Brain pericyte (primary cell): ENCODE measurements around the gene C5orf58.

Experiments used
- DNase-seq: peaks from one replicate; pipeline ENCODE4 v3.0.0-alpha.2; 2012; ENCODE audit warnings: low read depth, low spot score

C5orf58 gene

DNA sequence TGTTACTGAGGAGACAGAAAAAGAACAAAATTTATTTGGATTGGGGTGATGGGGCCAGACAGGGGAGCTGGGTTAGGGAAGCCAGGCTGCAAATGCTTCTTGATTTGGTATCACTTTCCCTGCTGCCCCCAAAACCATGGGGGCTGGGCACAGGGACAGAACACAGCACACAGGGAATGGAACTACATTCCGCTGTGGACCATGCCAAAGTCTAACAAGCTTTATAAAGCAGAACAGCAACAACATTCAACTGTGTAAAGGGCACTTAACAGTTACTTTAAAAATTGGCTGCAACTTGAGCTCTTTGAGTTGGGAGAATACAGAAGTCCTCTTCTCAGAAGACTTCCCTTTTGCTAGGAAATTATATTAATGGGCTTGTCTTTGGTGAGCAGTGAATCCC lies 23.8 kb downstream of the C5orf58 start:
- DNase-seq = no peak

DNA sequence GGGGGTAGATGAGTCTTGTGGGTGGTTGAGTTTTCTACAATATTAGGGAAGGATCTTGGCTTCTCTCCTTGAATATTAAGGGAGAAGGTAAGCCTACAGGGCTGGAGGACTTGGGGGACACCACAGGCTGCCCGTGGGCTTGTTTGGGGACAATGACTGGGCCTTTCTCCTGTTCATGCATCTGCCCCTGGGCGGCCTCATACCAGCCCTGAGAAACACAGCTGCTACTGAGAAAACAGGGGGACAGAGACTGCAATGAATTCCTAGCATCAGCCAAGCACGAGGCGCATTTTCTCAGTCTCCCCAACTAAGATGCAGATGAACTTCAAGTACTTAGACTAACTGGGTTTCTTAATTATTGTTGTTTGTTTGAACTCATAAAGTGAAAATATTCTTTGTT lies 24.6 kb downstream of the C5orf58 start:
- DNase-seq = no peak

DNA sequence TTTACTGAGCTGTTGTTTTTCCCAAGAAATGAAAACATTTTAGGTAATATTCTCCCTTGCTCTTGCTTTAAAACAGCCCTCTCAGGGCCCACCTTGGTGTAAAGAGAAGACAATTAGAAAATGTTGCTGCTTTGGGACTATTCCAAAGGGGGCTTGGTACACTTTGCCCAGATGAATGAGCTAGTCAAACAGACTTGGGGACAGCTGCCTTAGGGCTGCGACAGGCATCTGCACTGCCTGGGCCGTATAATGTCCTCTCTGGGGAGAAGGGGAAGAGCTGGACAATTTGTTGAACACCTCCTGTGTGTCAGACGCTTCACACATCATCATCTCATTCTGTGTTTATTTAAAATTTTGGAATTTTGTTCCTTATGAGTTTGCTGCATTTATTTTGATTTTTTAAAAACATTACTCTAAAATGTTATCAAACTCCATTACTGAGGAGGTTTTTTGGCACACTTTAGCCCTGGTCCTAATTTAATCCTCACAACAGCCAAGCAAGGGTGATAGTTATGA lies 28.8 kb downstream of the C5orf58 start:
- no peak for DNase-seq

DNA sequence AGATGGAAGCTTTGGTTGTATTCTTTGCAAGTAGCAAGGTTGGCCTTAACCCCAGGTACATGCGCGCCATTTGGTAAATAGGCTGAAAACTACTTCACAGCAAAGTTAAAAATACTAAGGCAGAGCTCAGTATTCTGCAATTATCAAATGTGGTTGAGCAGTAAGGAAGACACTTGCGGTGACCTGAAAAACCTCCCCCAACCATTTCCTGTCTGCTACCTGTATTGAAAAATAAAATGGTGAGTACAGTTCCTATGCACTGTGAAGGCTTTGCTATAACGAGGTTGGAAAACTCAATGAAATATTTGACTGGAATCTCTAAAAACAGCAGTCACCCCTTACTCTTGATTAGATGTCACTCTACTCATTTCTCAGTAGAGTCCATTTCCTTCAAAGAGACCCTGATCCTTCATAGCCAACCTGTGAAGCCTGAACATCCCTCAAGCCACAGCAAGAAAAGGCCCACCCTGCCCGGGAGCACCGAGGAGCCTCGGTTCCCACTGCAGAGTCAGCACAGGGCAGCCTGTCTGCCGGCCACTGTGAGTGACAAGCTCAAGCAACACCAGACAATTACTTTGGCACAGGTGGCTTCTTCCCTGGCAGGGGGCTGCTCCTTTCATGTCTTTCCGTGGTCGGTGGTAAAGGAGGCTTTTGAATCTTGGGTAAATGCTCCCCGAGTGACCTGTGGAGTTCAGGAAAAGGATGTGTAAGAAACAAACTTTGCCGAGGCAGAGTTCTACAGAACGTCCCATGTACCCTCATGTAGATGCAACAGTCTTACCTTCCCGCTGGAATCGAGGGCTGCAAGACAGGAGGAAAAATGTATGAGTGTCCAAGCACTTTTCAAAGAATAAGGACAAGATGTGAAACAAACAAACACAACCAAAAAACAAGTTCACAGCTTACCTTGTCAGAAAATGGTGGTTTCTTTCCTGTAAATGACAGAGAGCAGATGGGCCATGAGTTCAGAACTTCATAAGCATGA lies 29.6 kb downstream of the C5orf58 start:
- no peak for DNase-seq

DNA sequence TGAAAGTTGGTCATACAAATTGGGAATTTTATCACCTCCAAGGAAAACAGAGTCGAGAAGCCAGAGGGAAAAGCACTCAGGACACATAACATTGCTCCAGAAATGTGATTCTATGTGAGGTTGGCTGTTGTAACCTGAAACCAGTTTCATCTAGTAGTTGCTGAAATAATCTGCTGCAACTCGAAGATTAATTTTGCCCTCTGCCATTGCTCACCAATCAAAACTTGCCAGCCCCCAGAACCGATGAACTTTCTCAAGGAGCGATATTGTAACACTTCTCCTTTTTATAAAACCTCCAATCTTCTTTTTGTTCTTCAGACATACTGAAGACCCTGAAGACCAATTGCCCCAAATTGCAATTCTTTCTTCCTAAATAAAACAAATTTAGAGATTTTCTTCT lies 31.1 kb downstream of the C5orf58 start:
- DNase-seq = no peak

DNA sequence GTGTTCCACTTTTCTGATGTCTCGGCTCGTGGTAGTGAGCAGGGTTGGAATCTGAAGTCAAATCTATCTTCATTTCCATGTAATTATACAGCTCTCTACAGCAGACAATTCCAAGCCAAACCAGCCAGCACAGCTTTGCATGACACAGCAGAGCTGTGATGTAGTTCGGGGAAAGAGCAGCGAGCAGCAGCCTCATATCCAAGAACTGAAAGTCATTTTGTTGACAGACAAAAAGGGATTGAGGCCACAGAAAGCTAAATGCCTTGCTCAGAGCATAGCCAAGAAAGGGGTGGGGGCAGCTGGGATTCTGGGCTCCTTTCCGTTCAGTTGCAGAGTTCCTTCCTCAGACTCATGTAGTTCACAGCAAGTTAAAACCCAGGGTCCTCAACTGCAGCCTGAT lies 32.7 kb downstream of the C5orf58 start:
- DNase-seq = no peak

DNA sequence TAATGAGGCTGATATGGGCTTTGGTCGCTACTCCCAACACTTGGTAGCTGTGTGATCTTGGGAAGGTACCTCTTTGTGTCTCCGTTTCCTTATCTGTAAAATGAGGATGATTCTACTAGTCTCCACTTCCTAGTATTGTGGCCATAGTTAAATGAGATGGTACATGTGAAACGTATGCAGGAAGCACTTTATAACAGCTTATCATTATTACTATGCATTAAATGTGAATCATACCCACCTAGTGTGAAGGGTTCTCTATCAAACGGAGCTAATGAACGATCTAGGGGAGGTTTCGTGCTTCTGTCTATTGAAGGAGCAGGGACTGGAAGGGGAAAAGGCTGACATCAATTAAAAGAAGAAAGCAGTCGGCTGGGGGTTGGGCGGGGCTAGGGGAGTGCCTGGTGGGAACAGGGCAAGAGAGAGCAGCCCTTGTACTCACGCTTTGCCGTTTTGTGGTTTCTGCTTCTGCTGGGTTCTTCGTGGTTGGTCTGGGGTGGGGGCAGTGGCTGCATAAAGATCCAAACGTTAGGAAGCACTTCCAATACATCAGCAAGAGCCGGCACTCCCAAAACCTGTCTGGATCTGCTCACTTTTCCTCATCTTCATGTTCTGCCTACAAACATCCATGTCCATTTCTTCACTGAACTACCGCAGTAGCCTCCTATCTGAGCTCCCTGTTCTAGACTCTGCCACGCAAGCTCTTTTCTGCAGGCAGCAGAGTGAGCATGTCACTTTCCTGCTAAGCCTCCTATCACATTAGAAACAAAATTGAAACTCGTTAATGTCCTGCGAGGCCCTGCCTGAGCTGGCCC lies 34.0 kb downstream of the C5orf58 start:
- no peak for DNase-seq

DNA sequence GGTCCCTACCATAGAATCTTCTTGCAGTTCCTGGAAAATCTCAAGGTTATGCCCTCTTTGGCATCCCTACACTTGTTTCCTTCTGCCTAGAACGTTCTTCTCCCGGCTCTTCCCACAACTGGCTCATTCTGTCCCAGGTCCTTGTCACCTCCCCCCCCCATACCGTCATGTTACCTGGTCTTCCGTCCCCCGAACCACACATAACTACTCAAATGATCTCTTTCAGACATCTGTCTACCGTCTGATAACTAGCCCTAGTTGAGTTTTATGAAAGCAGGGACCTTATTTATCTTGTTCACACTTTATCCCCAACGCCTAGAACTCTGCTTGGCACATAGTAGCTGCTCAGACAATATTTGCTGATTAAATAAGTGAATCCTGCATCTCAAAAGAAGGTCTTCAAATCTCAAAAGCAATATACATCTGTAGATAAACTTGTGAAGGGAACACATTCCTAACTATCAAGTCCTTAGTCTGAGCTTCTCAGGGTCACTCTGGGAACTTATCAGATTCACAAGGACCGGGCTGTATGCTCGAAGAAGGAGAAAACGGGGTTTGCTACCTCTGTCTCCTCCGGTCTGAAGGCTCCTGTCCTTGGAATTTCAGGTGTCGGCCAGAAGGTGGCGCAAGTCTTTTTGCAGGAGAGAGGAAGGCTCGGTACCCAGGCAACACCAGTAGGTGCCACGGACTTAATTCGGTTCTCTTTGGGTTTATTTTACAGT lies 34.8 kb downstream of the C5orf58 start:
- no peak for DNase-seq

DNA sequence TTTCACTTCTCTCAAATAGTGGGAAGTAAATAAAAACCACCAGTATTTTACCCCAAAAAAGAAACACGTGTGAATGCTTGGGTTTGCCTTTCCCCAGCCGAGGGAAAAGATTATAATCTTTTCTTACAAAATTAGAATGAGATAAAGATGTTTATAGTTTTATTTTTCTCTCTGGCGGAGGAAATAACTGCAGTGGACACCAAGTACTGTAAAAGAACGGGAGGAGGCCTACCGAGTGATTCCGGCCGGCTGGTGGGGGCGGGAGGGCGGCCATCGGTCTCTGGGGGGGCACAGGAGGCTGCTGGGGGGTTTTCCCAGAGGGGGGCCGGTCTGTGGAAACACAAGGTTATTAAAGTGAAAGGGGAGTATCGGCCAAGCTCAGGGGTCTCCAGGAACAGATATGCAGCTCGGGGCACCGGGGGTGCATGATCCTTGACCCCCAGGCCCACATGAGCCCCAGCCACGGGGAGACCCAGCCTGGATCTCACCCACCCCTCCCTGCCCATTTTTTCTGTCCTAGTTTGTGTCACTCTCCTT lies 35.4 kb downstream of the C5orf58 start:
- DNase-seq = no peak

DNA sequence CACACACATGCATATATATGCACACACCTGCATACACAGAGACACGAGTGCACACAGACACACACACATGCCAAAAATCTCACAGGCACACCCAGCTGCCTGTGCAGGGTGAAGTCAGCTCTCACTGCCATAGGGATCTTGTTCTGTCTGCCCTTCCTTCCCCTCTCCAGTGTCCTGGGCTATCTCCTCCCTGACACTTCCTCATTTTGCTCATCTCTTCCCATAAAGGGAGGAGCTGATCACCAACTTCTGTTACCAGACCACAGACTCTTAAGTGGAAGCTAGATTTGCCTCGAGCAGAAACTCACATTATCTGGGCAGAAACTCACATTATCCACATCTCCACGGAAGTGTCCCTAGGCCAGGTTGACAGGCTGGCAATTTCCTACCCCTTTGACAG lies 36.1 kb downstream of the C5orf58 start:
- no peak for DNase-seq

DNA sequence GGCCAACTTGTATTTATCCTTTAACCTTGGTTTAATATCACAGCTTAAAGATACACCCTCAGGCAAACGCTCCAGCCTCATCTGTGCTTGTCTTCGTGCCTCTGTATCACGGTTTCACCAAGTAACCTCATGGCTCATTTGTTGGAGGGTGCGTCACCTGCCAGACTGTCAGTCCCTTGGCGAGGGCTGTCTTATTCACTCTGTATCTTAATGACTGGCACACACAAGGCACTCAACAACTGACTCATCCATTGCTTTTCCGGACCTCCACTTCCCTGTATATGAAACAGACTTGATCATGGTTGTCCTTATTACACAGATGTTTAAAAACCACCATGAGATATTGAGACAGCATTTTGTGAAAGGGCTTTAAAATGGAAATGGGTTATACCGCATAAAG lies 36.8 kb downstream of the C5orf58 start:
- no peak for DNase-seq

DNA sequence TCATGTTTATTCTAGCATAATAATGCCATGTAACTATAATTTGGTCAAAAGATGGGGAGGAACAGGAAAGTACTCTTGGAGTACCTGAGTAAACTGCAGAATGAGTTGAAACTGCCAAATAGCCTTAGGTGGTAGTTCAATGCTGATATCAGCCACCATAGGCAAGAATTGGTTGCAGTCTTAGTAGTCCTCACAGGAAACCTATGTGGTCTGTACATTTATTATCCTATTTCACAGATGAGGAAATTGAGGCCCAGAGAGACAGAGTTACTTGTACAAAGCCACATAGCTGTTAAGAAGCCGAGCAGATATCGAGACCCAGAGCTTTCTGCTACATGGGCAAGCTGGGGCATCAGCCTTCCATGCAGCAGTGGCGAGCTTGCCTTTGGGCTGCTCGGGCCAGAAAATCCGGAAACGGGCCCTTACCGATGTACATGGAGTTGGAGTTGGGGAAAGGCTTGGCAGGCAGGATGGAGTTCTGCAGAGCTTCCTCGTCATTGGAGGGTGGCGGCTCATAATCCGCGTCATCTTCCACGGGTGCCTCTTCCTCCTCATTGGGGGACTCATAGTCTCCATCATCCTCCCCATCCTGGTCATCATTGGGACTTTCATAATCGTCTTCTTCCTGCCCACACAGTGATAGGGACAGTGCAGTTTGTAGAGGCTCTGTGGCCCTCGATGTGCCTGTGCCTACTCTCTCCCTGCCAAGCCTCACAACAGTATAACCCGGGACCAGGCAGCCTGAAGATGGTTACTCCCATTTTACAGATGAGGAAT lies 37.7 kb downstream of the C5orf58 start:
- DNase-seq = no peak

DNA sequence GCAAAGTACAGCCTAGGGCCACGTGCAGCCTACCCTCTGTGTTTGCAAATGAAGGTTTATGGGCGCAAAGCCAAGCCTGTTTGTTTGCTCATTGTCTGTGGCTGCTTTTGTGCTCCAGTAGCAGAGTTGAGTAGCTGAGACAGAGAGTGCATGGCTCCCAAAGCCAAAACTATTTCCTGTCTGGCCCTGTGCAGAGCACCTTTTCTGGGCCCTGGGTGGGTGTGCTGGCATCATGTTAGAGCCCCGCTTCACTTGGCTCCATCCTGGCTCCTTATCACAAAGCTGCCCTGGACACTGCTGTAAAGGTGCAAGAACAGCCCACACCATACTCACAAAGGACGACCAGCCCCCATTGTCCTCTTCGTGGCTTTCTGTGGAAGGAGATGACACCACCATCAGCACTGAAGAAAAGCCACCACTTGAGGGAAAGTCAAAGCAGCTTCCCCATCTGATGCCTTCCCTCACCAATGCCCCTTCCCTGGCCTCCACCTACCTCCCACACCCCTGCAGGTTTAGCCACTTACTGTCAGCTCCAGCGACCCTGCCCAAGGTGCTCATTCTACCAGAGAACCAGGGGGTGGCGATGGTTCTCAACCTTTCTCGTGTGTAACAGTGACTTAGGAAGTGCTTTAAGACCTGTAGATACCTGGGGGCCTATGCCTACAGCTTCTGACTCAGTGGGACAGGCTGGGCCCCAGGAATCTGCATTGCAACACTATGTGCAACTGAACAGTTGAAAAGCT lies 41.4 kb downstream of the C5orf58 start:
- DNase-seq = no peak

DNA sequence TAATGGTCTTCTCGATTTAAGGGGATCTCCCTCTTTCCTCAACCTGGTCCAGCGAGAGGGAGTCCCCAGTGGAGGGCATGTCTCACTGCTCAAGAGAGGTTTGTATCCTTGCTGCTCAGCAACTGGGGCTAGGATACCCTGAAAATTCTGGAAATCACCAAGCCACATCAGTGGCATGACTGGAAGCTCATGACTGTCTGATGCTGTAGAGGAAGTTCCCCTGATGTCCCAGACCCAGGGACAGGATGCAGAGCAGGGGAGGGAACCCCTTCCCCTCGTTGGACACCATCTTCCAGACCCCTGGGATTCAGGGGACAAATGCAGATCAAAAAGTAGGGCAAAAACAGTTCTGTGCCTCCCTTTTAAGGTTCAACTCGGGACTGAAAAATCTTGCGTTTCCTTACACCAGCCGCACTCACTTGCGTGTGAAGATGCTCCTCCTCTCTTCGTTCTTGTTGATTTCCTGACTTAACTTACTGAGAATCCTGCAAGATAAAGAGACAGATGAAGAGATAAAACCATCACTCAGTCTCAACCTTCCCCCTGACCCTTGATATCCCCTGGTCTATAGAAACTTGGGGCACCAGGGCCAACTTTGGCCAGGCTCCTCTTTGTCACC lies 42.7 kb downstream of the C5orf58 start:
- no peak for DNase-seq

DNA sequence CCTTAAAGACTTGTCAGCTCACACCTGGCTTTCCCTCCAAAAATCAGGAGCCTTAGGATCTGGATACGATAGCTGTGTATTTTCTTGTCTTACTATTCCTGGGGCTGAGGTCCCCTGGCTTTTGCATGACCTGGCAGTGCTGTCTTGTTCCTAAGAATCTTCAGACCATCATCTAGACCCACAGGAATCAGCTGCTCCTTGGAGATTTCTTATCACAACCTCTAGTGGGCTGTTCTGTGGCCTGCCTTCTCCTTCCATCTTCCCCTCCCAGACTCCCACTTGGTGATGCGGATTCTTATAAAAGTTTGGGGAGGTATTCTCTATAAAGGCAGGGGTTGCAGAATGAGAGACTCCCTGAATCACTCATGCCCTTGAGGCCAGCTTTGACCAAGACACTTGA lies 43.4 kb downstream of the C5orf58 start:
- DNase-seq = no peak

DNA sequence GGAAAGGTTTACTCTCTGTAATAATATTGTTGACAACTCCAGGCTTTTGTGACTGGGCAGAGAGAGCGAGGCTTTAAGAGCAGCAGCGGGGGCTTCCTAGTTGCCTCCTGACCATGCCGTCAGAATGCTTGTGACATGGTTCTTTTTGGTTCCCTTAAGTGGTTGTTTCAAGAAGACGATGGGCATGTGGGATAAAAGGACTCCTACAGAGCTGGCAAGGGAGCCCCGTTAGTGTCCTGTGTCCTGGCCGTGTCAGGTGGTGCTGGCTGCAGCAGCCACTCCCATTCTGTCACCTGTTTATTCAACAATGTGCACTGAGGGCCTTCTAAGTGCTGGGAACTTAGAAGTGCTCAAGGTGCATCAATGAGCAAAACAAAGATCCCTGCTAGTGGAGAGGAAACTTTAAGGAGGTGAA lies 45.1 kb downstream of the C5orf58 start:
- DNase-seq = no peak

DNA sequence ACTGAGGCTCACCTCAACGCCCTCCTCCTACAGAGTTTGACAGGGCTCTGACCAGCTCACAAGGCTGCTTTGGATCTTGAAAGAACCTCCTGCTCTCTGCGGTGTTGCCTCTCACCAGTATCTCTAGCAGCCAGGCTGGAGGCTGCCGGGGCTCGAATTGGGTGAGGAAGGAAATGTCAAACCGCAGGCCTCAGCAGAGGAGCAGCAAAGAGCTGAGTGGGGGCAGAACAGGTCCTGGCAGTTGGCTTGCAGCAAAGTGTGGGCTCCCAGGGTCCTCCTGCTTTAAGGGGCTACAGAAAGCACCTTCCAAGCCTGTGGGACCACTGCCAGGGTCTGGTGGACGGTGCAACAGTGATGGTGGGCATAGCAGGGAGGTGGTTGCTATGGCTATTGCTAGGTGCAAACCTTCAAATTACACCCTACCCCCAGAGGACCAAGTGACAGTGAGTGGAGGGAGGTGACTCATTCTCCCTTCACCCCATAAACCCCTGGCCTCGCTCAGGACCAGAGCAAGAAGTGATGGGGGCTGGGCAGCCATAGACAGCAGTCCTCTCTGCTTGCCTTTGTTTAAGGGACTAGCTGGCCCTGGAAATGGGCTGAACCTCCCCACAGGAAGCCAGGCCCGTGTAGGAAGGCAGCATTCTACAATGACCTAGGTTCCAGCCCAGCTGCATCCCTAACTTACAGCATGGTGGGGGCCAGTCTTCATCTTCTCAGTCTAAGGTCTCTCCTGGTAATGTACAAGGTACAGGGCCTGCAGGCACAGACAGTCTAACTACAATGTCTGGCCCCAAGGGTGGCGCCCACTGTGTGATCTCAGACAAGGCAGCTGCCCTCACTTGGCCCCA lies 46.0 kb downstream of the C5orf58 start:
- DNase-seq = no peak

DNA sequence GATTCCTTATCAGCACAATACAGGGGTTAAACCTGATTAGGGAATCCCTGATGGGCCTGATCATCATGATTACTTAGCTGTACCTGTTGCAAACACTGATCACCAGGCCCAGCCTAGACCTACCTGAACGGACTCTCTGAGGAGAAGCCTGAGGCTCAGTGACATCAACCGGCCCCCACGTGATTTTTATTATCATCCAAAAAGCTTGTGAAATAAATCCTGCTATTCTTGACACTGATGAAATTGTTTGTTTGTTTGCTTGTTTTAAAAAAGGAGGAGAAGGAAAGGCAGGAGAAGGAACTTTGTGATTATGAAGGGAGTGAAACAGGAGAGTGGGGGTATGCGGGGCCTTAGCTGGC lies 46.7 kb downstream of the C5orf58 start:
- DNase-seq = no peak

DNA sequence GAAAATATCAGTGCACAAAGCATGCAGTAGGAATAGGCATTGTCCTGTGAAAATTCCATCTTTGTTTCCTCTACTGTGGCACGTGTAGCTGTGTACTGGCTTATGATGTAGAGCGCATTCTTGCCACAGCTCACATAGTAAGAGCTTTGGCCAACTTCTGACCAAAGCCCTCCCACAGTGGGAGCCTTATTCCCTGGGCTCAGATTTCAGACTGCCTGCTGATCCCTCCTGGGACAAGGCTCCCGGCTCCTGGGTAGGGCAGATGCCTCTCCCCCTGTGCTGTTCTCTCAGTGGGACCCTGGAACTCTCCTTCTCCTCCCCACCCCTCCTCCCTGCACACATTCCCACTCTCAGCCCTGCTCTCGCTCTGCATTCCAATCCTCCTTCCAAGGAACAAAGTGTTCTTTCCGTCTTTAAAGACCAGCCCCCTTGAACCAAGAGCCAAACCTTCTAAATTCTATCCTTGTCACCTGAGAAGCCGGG lies 47.3 kb downstream of the C5orf58 start:
- no peak for DNase-seq
